DMS 273 treated with DMSO at 0.1 percent for 48 hours (cell line): ENCODE results near the gene DUSP22.
"Not testable (repeated sequence)": the region's sequence is repeated elsewhere in the genome, so short reads cannot be mapped to it uniquely, and the experiment has no call there.

Source experiments
- DNase-seq: peaks from one replicate; lab custom pipeline; 2025; lab: John Stamatoyannopoulos, UW

DUSP22 gene, protein sequence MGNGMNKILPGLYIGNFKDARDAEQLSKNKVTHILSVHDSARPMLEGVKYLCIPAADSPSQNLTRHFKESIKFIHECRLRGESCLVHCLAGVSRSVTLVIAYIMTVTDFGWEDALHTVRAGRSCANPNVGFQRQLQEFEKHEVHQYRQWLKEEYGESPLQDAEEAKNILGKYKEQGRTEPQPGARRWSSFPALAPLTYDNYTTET

DNA sequence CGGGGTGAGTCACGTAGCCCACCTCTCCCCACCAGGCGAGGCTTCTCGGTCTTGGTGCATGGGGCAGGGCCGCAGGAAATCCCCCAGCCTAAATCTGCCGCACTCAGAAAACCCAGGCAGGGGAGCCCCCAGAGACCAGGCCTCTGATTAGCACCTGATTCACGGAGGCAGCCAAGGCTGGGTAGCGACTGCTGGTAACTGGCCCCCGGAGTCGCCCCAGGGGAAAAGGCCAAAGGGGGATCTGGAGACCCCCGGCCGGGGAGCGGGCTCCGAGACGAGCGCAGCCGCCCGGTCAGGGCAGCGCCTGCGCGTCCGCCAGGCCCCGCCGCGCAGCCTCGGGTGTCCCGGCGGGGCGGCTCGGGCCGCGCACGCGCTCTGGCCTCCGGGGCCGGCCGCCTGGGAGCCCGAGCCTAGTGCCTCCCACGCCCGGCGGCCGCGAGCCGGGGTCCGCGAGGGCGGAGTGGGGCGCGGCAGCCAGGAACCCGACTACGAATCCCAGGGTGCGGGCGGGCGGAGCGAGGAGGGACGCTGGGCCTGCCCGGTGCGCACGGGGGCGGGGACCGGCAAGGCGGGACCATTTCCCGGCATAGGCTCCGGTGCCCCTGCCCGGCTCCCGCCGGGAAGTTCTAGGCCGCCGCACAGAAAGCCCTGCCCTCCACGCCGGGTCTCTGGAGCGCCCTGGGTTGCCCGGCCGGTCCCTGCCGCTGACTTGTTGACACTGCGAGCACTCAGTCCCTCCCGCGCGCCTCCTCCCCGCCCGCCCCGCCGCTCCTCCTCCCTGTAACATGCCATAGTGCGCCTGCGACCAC, at the start of gene DUSP22:
Gene DUSP22 (plus strand): TSS at position 791 of the 809 bp plus-strand sequence. CDS start 53 bp downstream, outside the sequence.
- DNase-seq, result no peak

DNA sequence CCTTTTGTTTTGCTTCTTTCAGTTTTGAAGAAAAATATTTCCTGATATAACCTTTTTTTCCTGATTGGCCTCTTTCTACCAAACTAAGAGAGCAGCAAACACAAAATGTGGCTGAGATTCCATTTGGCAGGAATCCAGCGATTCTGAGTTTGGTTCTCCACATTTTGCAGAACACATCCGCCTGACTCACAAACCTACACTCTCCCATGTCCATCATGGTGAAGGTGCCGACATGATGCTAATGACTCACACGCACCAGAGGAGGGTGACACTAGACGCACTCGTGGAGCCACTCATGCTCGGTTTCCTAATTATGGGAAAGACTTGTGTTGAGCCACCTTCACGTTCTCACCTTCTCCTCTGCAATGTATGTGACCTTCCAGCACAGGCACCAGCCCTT, 45.9 kb upstream of the DUSP22 start:
- no peak for DNase-seq

DNA sequence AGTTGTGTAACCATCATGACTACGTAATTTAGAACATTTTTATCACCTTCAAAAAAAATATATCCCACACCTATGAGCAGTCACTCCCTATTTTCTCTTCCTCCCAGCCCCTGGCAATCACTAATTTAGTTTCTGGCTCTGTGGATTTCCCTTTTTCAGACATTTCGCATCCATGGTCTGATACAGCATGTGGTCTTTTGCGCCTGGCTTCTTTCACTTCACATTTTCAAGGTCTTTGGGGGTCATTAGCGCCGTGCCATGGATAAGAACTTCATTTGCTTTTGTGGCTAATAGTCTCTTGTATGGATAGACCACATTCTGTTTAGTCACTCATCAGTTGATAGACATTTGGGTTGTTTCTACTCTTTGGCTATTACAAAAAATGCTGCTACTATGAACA, 44.9 kb upstream of the DUSP22 start:
- no peak for DNase-seq

DNA sequence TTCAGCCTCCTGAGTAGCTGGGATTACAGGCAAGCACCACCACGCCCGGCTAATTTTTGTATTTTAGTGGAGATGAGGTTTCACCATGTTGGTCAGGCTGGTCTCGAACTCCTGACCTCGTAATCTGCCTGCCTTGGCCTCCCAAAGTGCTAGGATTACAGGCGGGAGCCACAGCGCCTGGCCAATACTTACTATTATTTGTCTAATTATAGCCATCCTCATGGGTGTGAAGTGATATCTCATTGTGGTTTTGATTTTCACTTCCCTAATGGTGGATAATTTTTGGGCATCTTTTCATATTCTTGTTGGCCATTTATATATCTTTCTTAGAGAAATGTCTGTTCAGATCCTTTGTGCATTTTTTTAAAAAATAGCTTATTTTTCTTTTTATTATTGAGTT, 44.2 kb upstream of the DUSP22 start:
- not testable (repeated sequence) for DNase-seq

DNA sequence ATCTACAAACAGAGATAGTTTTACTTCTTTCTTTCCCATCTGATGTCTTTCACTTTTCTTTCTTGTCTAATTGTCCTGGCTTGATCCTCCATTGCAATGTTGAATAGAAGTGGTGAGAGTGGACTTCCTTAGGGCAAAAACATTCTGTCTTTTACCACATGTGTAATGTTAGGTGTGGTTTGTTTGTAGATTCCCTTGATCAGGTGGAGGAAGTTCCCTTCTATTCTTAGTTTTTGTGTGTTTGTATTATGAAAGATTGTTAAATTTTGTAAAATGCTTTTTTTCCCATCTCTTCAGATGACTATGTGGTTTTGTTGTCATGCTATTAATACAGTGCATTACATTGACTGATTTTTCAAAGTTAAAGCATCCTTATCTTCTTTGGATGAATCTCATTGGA, 41.6 kb upstream of the DUSP22 start:
- no peak for DNase-seq

DNA sequence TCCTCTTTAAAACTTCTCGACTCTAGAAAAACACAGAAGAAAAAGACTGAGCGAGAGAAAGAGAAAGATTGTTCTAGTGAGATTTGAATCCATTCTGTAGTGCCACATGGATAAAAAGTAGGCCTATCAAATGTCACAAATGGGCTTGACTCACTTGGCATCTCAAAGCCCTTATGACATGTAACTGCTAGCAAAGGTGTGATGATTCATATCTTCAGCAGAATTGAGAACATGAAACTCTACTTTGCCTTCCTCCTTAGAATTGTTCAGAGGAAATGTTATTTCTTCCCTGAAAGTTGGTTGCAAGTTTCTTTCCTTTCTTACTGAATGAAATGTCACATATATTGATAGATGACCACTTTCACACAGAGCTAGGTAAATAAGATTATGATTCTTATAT, 40.4 kb upstream of the DUSP22 start:
- no peak for DNase-seq

DNA sequence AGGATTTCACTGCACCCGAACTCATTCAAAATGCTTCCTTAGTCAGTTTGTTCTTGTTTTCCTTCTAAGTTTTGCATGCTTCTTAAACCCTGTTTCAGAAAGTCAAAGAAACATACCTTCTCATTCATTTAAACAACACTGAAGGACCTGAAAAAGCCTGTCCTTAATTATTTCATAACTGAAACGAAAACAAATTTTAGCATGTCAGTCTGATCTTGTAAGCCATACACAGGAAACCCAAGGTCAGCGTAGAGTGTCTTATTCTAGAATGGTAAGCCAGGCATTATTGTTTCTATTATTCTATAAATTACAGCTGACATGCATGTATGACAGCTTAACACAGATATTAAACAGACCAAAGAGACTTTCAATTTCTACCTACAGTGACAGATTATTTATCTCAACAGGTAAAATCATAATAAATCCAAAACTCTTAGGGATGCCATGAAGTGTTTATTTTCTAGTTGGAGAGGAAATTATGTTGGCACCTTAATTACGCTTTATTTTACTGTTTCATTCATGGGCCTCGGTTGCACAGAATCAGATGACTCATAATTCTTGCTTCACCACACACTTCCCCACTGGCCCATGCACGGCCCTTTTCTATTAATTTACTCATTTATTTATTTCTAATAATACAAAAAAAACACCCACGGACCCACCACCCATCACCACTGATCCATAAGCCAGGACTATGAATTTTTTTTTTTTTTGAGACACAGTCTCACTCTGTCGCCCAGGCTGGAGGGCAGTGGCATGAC, 39.3 kb upstream of the DUSP22 start:
- no peak for DNase-seq

DNA sequence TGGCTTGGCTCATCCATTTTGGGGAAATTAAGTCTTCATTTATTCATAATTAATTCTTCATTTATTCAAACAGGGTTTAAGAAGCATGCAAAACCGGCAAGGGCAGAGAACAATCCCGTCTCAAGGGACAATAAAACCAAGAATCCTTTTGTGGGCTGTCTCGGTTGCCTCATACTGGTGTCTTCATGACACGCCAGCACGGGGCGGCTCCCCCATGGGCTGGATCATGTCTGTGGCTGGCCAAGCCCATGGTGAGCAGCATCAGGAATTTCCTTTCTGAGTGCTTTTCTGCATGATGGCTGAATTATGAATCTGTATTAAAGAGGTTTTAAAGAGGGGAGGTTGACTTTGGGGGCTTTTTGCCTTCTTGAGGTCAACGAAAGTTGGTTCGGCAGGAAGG, 38.3 kb upstream of the DUSP22 start:
- no peak for DNase-seq

DNA sequence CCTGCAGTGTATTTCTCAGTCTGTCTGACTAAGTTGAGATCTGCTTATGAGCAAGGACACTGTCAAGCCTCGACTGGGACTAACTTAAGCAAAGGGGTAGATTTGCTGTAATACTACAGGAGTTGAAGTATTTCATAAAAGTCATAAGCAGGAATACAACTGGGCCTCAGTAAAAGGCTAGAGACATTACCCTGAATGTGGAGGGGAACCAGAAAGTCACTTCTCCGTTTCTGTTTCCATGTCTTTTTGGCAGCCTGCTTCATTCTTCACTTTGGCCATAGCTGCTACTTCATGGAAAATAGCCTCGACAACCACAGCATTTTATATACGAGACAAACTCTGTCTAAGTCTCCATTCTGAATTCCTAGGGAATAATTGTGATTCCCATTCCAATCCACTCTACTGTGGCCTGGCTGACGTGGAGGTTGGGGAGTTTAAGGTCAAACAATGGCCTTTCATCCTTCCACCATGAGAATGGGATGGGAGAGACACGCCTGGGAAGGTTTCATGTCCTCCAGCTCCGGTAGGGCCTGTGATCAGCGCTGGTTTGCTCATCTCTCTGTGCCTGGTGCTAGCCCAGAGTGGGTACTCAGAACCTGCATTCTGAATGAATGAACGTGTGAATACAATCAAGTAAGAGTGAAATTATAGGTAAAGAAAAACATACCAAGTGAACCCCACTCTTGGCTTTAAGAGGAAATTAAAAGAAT, 37.1 kb upstream of the DUSP22 start:
- no peak for DNase-seq

DNA sequence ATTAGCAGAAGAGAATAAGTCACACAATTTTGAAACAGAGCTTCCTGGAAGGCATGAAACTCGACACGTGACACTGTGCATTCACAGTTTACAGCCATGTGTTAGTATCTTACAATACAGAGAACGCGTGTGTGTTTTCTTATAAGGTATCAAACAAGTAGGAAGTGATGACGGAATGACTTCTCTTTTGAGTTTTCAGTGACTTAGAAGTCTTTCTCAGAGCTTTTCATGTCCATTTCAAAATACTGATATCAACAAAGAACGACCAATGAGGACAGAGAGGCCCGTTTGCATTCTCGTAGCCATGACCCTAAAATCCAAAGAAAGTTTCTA, 36.6 kb upstream of the DUSP22 start:
- no peak for DNase-seq

DNA sequence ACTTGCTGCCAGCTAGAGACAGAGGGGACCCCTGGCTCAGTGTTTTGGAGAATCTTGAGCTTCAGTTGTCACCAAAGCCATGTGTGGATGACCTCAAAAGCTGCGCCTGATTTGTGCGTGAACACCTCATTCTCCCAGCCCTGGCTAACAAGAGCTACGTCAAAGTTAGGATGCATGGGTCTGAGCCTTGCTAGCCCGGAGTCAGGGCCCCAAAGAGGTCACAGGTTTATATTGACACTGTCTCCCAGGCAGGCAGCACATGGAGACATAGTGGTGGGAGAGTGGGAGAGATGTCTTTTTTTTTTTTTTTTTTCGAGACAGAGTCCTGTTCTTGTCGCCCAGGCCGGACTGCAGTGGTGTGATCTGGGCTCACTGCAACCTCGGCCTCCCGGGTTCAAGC, 36.1 kb upstream of the DUSP22 start:
- no peak for DNase-seq

DNA sequence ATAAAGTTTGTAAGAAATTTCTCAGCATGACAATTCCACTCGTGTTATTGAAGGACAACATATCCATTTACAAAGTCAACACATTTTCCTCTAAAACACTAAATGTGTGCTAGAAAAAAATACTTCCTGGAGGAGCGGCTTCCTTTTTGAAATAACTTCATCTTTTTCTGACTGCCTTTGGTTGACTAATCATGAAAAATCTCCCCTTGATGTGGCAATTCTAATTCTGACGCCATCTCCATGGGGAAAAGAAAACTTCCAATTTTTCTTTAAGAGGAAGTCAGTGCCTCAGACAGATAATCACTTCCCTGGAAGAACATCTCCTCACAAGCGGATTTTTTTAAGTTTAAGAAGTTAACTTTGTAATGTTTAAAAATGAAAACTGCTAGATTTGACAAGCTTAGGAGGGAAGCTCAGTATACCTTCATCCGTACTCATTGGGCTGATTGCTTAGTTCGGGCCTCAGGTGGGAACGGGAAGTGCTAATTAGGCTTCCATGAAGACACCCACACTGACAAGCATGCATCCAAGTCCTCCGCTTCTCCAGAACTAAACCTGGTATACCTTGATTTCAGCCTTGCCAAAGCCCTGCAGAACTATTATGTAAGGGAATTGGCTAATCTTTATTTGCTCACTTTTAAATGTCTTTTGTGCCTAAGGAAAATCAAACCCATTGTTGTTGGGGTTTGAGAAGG, 35.1 kb upstream of the DUSP22 start:
- no peak for DNase-seq

DNA sequence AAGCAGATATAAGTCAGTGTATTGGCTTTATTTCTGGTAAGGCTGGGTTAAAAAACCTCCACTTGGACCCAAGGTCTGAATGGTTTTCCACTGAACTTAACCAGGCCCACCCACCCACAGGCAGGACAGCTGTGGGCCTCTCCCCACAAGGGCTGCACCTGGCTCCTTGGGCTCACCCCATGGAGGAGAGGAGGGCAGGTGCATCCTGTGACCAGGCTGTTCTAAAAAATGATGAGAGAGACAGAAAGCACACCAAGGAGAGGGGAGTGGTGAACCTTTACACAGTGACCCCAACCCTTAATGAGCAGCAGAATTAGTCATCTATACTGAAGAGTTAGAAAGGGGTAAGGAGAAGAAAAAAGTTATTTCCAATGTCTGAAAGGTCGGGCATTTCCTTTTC, 34.5 kb upstream of the DUSP22 start:
- DNase-seq, result no peak

DNA sequence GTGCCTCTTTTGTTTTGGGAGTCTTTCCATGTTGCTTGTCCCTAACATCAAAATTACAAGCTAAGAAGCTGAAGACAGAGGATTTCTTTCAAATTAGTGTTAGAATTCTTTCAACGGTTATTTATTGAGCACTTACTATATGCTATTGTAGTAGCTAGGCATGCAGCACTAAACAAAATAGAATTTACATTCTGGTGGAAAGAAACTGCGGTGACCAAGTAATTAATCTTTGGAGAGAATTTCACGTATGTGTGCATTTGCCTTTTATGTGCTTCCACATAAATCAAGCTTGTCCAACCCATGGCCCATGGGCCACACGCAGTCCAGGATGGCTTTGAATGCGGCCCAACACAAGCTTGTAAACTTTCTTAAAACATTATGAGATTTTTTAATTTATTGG, 33.0 kb upstream of the DUSP22 start:
- no peak for DNase-seq

DNA sequence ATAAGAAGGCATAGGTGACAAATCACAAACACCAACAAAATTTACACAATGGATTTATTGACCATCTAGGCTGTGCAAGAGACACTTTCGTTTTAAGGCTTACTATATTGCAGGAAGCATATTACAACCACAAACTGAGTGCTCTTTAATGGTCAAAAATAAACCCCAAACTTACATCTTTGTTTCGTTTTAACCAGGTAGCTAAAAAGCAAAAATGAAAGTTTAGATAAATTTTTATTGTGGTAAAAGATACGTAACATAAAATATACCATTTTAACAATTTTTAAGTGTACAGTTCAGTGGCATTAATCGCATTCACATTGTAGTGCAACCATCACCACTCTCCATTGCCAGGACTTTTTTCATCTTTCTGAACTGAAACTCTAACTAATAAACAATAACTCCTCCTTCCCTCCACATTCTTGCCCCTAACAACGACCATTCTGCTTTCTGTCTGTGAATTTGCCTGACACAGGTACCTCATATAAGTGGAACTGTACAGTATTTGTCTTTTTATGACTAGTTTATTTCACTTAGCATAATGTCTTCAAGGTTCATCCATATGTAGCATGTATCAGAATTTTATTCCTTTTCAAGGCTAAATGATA, 32.3 kb upstream of the DUSP22 start:
- DNase-seq, result no peak

DNA sequence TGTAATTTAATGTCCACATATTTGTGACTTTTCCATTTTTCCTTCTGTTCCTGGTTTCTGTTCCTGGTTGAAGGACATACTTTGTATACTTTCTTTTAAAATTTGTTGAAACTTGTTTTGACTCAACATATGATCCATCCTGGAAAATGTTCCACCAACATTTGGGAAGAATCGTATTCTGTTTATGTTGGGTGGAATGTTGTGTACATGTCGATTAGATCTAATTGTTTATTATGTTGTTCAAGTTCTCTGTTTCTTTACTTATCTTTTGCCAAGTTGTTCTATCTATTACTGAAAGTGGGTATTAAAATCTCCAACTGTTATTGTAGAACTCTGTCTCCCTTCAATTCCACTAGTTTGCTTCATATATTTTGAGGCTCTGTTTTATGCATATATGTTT, 27.7 kb upstream of the DUSP22 start:
- DNase-seq, result no peak

DNA sequence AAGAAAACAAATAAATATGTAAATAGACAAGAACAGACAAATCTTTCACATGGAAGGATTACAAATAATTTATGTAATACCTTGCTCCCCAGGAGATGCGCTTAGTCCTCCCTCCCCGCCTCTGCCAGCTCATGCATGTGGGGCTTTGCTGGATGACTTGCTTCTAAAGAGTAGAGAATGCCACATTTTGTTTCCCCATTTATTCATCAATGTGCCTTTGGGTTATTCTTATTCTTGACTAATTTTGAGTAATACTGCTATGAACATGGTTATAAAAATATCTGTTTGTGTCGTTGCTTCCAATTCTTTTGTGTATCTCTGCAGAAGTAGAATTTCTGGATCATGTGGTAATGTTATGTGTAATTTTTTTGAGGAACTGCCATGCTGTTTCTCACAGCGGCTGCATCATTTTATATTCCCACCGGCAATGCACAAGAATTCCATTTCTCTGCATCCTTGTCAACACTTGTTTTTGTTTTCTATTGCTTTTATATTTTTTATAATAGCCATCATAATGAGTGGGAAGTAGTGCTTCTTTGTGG, 23.8 kb upstream of the DUSP22 start:
- no peak for DNase-seq

DNA sequence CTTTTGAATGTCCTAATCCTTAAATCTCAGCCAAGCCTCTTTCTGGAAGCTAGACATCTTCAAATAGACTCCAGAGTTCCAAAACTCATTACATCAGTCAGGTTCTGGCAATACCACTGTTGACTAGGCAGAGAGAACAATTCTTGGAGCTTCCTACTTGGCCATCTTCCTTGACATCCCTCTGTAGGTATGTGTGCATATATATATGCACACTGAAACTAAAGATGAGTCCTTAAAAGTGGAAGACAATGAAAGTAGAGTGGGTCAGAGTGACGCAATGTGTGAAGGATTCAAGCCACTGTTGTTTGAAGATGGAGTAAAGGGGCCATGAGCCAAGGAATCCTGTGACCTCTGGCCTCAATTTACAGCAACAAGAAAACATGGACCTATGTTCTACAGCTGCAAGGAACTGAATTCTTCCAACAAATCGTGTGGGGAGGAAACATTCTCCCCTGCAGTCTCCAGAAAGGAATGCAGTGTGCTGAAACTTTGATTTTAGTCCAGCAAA, 18.7 kb upstream of the DUSP22 start:
- DNase-seq, result no peak

DNA sequence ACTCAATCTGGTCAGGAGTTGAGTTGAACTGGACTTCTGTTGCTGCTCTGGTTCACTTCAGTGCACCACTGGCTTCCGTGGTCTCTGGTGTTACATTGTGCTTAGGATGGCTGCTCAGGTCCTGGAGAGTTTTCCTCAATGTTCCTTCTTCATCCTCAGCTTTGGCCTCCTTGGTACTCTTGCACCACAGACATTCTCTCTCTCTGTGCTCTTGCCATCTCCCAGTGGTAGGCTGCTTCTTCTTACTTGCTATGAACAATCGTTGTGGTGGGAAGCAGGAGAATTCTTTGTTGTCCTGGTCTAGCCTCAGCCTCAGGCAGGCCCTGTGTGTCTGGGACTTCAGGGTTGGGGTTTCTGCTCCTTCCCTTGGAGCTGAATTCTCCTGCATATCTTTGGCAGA, 14.5 kb upstream of the DUSP22 start:
- no peak for DNase-seq

DNA sequence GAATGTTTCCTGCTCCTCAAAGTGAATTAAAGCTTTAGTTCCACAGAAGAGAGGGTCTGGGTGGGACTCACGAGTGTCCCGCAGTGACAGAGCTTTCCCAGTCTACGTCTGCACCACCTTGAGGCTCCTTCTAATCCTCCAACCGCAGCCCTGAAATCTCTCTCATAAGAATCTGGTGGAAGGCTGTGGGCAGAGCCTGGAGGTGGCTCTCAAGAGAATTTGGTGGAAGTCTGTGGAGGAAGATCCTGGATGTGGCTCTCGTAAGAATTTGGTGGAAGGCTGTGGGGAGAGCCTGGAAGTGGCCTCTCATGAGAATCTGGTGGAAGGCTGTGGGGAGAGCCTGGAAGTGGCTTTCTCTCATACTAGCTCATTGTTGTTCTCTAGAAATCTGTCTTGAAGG, 13.8 kb upstream of the DUSP22 start:
- DNase-seq, result no peak
